HepG2 (cell line): ENCODE measurements around the gene MLLT10. TPM values are rescaled to one million over a fixed set of nuclear protein-coding genes. Genes with fewer than 3 reads are reported as not detected.
A peak's percentile ranks its signal among the peaks of the same experiment; 100 is the strongest.

Source experiments
- AGO1 ChIP-seq: fragments of 200-400 bp; formaldehyde crosslinking; IDR thresholded peaks from 2 replicates; pipeline ENCODE4 v1.6.1; 2017; ENCODE audit warnings: mild to moderate bottlenecking, low read depth, low read length, moderate library complexity; ENCODE audit not compliant: poor library complexity, severe bottlenecking
- CREB3 ChIP-seq: sonication (generic); formaldehyde crosslinking; IDR thresholded peaks from 2 replicates; pipeline ENCODE4 v1.5.0; 2020; ENCODE audit warnings: missing genetic modification reagents
- ETV5 ChIP-seq: IDR thresholded peaks from 2 replicates; pipeline ENCODE4 v1.6.1; 2018; ENCODE audit warnings: missing biosample characterization, missing genetic modification reagents, inconsistent platforms, borderline replicate concordance
- ETV6 ChIP-seq: sonication (generic); formaldehyde crosslinking; conservative IDR thresholded peaks from 2 replicates; pipeline ENCODE4 v1.4.0; 2020; ENCODE audit warnings: missing genetic modification reagents
- IRX3 ChIP-seq: sonication (generic); formaldehyde crosslinking; IDR thresholded peaks from 2 replicates; pipeline ENCODE4 v1.8.1; 2023; ENCODE audit warnings: mild to moderate bottlenecking, low read depth, missing genetic modification reagents, borderline replicate concordance
- ISX ChIP-seq: sonication (generic); formaldehyde crosslinking; conservative IDR thresholded peaks from 2 replicates; pipeline ENCODE4 v1.5.0; 2020; ENCODE audit warnings: missing genetic modification reagents
- MYNN ChIP-seq: sonication (generic); formaldehyde crosslinking; IDR thresholded peaks from 2 replicates; pipeline ENCODE4 v1.4.0; 2020; ENCODE audit warnings: mild to moderate bottlenecking, low read depth, missing genetic modification reagents
- NFYB ChIP-seq: sonication (generic); formaldehyde crosslinking; IDR thresholded peaks from 2 replicates; pipeline ENCODE4 v1.4.0; 2020; ENCODE audit warnings: missing genetic modification reagents
- RAD21 ChIP-seq: fragments of 450-650 bp; formaldehyde crosslinking; IDR thresholded peaks from 2 replicates; pipeline ENCODE4 v1.5.0; 2020; ENCODE audit warnings: mild to moderate bottlenecking
- RXRB ChIP-seq: IDR thresholded peaks from 2 replicates; pipeline ENCODE4 v1.6.1; 2016; ENCODE audit warnings: borderline replicate concordance, missing genetic modification reagents, missing compliant biosample characterization
- TAF15 ChIP-seq: fragments of 200-400 bp; formaldehyde crosslinking; IDR thresholded peaks from one replicate; pipeline ENCODE4 v1.6.1; 2018; ENCODE audit warnings: mild to moderate bottlenecking, low read depth, low read length; ENCODE audit not compliant: poor library complexity, severe bottlenecking
- ZBTB21 ChIP-seq: sonication (generic); formaldehyde crosslinking; IDR thresholded peaks from 2 replicates; pipeline ENCODE4 v1.4.0; 2020; ENCODE audit warnings: missing genetic modification reagents
- ZHX2 ChIP-seq, 2 experiments: sonication (generic) in 1 of 2; formaldehyde crosslinking in 1 of 2; IDR thresholded peaks; 2 replicates each; pipeline versions ENCODE4 v1.6.1 to v1.9.0; 2014 to 2022; ENCODE audit warnings: antibody characterized with exemption in 1 of 2, borderline replicate concordance in 1 of 2, inconsistent platforms in 1 of 2, low read depth in 1 of 2, missing genetic modification reagents in 1 of 2
- ZMYM3 ChIP-seq: sonication (generic); formaldehyde crosslinking; IDR thresholded peaks from 2 replicates; pipeline ENCODE4 v1.5.1; 2020; ENCODE audit warnings: mild to moderate bottlenecking, missing genetic modification reagents
- ZNF20 ChIP-seq: sonication (generic); formaldehyde crosslinking; IDR thresholded peaks from 2 replicates; pipeline ENCODE4 v1.4.0; 2020; ENCODE audit warnings: mild to moderate bottlenecking, moderate library complexity, missing genetic modification reagents
- ZNF205 ChIP-seq: IDR thresholded peaks from 2 replicates; pipeline ENCODE4 v1.6.1; 2018; ENCODE audit warnings: missing biosample characterization, missing genetic modification reagents
- ZNF232 ChIP-seq: sonication (generic); formaldehyde crosslinking; IDR thresholded peaks from 2 replicates; pipeline ENCODE4 v1.4.0; 2020; ENCODE audit warnings: missing genetic modification reagents, borderline replicate concordance
- ZNF234 ChIP-seq: sonication (generic); formaldehyde crosslinking; conservative IDR thresholded peaks from 2 replicates; pipeline ENCODE4 v1.5.1; 2020; ENCODE audit warnings: mild to moderate bottlenecking, missing genetic modification reagents
- ZNF251 ChIP-seq: sonication (generic); formaldehyde crosslinking; IDR thresholded peaks from 2 replicates; pipeline ENCODE4 v1.9.0; 2021; ENCODE audit warnings: mild to moderate bottlenecking, missing genetic modification reagents
- ZNF260 ChIP-seq: sonication (generic); formaldehyde crosslinking; IDR thresholded peaks from 2 replicates; pipeline ENCODE4 v1.4.0; 2020; ENCODE audit warnings: missing genetic modification reagents, low read depth, mild to moderate bottlenecking, borderline replicate concordance
- ZNF33A ChIP-seq: sonication (generic); formaldehyde crosslinking; IDR thresholded peaks from 2 replicates; pipeline ENCODE4 v1.5.1; 2020; ENCODE audit warnings: missing genetic modification reagents, mild to moderate bottlenecking, moderate library complexity, borderline replicate concordance
- ZNF547 ChIP-seq: sonication (generic); formaldehyde crosslinking; IDR thresholded peaks from 2 replicates; pipeline ENCODE4 v1.5.1; 2020; ENCODE audit warnings: mild to moderate bottlenecking, missing genetic modification reagents
- ZNF572 ChIP-seq: sonication (generic); formaldehyde crosslinking; IDR thresholded peaks from 2 replicates; pipeline ENCODE4 v1.5.1; 2020; ENCODE audit warnings: mild to moderate bottlenecking, missing genetic modification reagents
- polyA plus RNA-seq, 8 experiments: library from polyadenylated mRNA; depleted of rRNA in 3 of 8; stranded (reverse) in 7 of 8; unstranded in 1 of 8; fragments of >200 nt; fragmentation: Illumina TruSeq in 4 of 8; extraction: Trizol in 4 of 8; gene quantifications; 2 replicates each; pipeline versions ENCODE4 v1.2.1 to v1.2.3, GENCODE V29; 2011 to 2016; ENCODE audit warnings: low read depth in 4 of 8, missing spikeins in 1 of 8, mixed read lengths in 1 of 8; ENCODE audit not compliant: insufficient read depth in 1 of 8
- total RNA-seq, 5 experiments: library from RNA; depleted of rRNA; stranded (reverse); fragments of >200 nt; fragmentation: Illumina TruSeq; extraction: Trizol; gene quantifications; 2 replicates each; pipeline ENCODE4 v1.2.3, GENCODE V29; 2016; ENCODE audit warnings: low read depth in 1 of 5

Gene MLLT10
- total and polyA plus RNA-seq, 2 of the 13 experiments (the other 11 are each of a cell fraction or from before 2014, with no cell fraction given): 51.3 to 84.1 TPM

- TF ChIP-seq CREB3 (peak; percentile 63; the same call in 1 of the 2 replicates), ZBTB21 (CRISPR knock-in tag) (no peak; the same call in 1 of the 2 replicates), ZNF572 (CRISPR knock-in tag) (no peak), MYNN (CRISPR knock-in tag) (no peak), ZNF20 (CRISPR knock-in tag) (no peak), IRX3 (CRISPR knock-in tag) (peak; percentile 79), ZNF260 (CRISPR knock-in tag) (no peak), TAF15 (no peak), RXRB (CRISPR knock-in tag) (no peak; the same call in none of the 2 replicates), ETV5 (no peak; the same call in none of the 2 replicates), ZNF234 (0 out of 2 replicates have a peak, but pooled peaks have one; percentile 45), ETV6 (CRISPR knock-in tag) (no peak; the same call in 1 of the 2 replicates), ZMYM3 (CRISPR knock-in tag) (peak; percentile 36; the same call in 1 of the 2 replicates), AGO1 (peak; percentile 37), ZNF251 (CRISPR knock-in tag) (0 out of 2 replicates have a peak, but pooled peaks have one; percentile 83), NFYB (peak; percentile 24; the same call in 1 of the 2 replicates), ZNF33A (CRISPR knock-in tag) (no peak), ZHX2 (IDR thresholded peaks at IDR 0.05; ENCODE audit: low read depth) (no peak), ZHX2 (CRISPR knock-in tag; IDR thresholded peaks at IDR 0.05; ENCODE audit: borderline replicate concordance) (peak; percentile 96; the same call in 1 of the 2 replicates), ZNF205 (CRISPR knock-in tag) (peak; percentile 64; the same call in 1 of the 2 replicates), ZNF547 (CRISPR knock-in tag) (peak; percentile 95; the same call in 1 of the 2 replicates), RAD21 (peak; percentile 69; the same call in 1 of the 2 replicates), ISX (CRISPR knock-in tag) (peak; percentile 69; the same call in 1 of the 2 replicates), ZNF232 (peak; percentile 95)
Observed at GRCh38 chr10:21533467-21534279, at the start of gene MLLT10 (continued).
